Frontal cortex (tissue), 4 donors: ENCODE results near the gene B4GALNT3. TPM values are rescaled to one million over a fixed set of nuclear protein-coding genes. Genes with fewer than 3 reads are reported as not detected.
"Not testable (repeated sequence)": the region's sequence is repeated elsewhere in the genome, so short reads cannot be mapped to it uniquely, and the experiment has no call there.

Experiments used
- DNase-seq, 2 donors: peaks; one replicate each; pipeline ENCODE4 v3.0.0; 2012; ENCODE audit warnings: low spot score in 2 of 2
- FAIRE-seq: peaks from 2 replicates; lab custom pipeline; 2012; peaks lifted over from hg19 to GRCh38; lab: Jason Lieb, UNC
- total RNA-seq: library from RNA; depleted of rRNA; stranded (reverse); fragments of >200 nt; gene quantifications from one replicate; pipeline ENCODE4 v1.2.3, GENCODE V29; 2014
- donor health status: control.
- donor health status: control.
- donor health status: control.

Gene B4GALNT3
- 2.4 TPM for total RNA-seq

DNA sequence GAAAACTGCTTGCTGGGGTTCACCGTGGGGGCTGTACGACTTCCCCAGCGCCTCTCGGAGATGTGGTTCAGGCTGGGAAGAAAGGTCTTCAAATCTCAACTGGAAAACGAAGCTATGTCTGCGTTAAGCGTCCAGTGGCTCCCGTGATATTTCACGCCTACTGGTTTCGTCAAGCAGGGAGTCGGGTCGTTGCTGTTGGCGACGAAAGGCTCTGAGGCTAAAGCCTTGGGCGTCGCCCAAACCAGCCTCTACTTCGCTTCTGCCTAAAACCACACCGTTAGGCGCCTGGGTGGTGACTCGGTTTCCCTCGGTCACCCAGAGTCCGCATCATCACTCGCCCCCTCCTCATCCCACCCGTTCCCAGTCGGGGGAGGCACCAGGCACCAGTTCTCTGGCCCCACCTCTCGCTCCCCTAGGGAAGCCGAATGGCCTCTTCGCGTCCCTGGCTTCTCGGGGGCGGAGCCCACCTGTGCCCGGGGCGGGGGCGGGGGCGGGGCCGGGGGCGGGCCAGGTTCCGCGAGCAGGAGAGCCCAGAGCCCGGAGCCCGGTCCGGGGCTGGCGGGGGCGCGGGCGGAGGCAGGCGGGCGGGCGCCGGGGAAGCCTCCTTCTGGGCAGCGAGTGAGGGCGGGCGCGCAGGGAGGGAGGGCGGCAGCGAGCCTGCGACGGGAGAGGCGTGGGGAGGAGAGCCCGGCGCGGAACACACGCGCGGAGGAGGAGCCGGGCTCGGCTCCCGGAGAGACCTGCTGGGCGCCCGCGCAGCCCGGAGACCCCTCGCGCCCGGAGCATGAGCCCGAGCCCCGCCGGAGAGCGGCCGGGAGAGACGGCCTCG, at the start of gene B4GALNT3:
Gene B4GALNT3, plus strand, starts transcription at position 510 of the 829 bp plus-strand sequence. CDS start 438 bp downstream, outside the sequence.
- DNase-seq (peak; percentile 65 to 66), FAIRE-seq (no peak)

DNA sequence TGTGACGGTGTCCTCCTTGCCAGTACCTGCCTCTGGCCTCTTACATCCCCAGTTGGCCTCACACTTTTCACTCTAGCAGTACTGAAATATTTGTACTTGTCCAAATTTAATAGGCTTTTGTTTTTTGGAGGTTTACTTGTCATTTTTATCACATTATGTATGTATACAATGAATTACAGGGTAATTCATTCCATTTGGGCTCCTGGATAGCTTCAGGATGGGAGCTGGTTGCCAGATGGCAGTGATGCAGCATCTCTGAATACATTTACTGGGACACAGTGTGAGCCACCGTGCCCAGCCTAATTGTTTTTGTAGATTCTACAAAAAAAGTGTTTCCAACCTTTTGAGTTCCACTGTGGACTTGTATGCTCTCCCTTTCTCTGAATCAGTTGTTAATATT, 44.9 kb upstream of the B4GALNT3 start:
- DNase-seq = no peak
- FAIRE-seq = no peak

DNA sequence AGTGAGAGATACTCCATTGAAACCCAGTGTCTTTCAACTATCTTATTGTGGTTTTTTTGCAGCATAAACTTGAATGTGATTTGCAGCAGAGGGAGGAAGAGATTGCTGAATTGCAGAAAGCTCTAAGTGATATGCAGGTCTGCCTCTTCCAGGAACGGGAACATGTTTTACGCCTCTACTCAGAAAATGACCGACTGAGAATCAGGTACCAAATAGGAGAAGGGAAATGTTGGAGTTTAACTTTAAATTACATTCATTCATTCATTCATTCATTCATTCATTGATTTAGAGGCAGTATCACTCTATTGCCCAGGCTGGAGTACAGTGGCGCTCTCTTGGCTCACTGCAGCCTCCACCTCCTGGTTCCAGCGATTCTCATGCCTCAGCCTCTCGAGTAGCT, 41.3 kb upstream of the B4GALNT3 start:
- FAIRE-seq (no peak), DNase-seq (no peak)

DNA sequence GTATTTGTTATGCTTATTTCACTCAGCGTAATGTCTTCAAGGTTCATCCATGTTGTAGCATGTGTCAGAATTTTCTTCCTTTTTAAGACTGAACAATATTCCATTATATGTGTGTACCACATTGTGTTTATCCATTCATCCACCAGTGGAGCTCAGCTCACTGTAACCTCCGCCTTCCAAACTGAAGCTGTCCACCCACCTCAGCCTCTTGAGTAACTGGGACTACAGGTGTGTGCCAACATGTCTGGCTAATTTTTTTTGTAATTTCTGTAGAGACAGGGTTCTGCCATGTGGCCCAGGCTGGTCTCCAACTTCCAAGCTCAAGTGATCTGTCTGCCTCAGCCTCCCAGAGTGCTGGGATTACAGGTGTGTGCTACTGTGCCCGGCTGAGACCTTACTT, 37.2 kb upstream of the B4GALNT3 start:
- no peak for DNase-seq
- no peak for FAIRE-seq

DNA sequence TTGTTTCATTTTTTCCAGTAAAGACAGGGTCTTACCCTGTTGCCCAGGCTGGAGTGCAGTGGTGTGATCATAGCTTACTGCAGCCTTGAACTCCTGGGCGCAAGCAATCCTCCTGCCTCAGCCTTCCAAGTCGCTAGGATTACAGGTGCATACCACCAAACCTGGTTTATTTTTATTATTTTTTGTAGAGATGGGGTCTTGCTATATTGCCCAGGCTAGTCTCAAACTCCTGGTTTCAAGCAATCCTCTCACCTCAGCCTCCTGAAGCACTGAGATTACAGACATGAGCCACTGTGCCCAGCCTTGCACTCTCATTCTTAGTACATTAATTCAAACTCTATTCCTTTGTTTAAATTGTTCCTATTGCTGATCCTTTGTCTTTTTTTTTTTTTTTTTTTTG, 24.0 kb upstream of the B4GALNT3 start:
- FAIRE-seq = not testable (repeated sequence)

DNA sequence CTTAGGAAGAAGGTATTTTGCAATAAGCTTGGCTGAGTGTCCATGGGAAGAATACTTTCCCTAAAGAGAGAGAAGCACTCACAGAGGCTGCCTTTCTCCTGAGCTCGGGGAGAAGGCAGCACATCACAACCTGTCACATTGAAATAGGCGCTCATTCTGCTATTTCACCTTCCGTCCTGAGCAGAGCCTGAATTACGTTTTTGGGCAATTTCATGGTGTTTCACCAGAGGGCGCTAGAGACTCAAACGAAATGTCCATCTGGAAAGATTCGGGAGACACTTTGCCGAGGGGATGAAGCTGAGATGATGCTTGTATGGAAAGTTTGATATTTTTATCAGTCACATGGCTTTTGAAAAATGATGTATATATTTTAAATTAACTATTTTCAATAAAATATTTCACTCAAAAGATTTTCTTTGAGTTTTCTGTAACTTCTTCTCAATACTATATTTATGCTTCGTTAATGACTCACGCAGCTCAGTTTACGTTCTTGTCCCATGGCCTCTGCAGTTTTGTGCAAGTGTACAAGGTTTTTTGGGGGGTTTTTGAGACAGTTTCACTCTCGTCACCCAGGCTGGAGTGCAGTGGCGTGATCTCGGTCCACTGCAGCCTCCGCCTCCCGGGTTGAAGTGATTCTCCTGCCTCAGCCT, 17.4 kb upstream of the B4GALNT3 start:
- DNase-seq (peak in 1 of 2 donors; percentile 59), FAIRE-seq (no peak)

More for the DNA sequence above, 24.0 kb upstream of the B4GALNT3 start:
- not testable (repeated sequence) for DNase-seq

DNA sequence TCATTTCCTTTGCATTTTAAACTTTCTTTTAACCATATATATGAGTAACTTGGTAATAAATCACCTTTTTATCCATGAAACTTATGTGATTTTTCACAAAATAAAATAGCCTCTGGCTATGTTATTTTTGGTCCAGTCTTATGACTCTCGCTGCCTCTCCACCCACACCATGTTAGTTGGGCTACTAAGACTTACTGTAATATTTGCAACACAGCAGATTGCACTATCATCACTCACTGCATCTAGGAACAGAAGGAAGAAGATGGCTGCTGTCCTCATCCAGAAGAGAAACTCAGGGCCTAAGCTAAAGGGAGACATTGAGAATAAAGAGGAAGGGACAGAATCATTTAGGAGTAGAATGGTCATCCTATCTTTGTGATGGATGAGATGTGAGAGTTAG, 12.6 kb upstream of the B4GALNT3 start:
- FAIRE-seq = no peak
- DNase-seq = no peak

DNA sequence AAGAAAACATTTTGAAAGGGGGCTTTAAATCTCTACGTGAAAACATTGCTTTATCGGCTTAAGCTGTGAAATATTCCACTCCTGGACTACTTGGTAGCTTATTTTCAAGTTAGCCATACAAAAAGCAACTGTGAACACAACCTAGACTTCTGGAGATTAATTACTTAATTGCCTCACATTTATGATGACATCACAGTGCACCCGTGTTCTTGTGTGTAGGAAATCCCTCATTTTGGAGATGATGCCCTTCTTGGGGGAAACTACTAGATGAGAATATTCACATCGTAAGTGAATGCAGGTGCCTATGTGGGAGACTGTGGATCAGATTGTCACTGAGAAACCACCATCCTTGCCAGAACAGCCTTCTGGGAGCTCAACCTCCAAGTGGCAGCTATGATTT, 10.5 kb upstream of the B4GALNT3 start:
- no peak for DNase-seq
- FAIRE-seq = no peak

DNA sequence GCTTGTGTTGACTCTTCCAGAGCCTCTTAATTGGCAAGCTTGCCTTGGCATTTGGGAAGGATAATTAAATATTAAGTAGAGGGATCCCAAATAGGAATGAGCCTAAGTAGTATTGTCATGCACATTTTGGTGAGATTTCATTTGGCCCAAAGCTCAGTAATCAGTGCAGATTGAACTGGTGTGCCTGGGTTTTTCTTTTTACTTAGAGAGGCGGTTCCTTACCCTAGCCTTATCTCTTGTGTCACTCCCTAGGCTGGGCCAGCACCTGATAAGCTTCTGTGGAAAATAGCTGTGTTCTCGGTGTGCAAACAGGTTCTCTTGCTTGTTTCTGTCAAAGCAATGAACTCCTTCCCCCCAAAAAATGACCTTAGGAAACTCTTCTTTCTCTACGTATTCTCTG, 9.3 kb upstream of the B4GALNT3 start:
- DNase-seq (no peak), FAIRE-seq (no peak)

DNA sequence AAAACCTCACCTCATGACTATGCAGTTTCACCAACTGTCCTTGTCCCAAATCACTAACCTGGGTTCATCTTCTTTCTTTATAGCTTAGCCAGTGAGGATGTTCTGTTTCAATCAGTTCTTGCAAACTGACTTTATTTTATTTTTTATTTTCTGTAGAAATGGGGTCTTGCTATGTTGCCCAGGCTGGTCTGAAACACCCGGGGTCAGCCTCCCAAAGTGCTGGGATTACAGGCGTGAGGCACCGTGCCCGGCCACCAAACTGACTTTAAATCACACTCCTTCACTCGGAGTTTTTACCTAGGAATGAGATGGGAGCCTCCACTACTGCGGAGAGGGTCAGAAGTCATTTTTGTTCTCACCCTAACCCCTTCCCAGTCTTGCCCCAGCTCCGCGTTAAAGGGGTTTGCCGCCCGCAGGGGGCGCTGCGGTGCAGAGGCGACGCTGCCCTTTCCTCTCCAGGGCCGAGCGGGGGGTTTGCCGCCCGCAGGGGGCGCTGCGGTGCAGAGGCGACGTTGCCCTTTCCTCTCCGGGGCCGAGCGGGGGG, 7.0 kb upstream of the B4GALNT3 start:
- FAIRE-seq = no peak
- DNase-seq = no peak

DNA sequence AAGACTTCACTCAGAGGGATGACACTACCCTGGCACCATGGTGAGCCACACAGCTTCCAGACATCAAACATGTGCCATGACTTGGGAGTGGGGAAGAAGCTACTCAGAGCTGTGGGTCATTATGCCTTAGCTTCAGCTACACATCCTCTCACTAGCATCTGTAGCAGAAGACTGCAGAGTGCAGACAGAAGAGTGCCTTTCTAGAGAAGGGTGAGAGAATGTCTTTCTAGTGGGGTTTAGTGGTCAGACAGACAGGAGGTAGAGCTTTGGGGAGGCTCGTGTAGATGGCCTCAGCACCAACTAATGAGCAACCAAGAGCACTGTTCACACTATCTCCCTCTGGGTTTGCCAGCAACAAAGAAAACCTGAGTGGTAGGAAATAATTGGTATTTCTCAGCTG, 4.9 kb upstream of the B4GALNT3 start:
- no peak for FAIRE-seq
- DNase-seq = no peak

DNA sequence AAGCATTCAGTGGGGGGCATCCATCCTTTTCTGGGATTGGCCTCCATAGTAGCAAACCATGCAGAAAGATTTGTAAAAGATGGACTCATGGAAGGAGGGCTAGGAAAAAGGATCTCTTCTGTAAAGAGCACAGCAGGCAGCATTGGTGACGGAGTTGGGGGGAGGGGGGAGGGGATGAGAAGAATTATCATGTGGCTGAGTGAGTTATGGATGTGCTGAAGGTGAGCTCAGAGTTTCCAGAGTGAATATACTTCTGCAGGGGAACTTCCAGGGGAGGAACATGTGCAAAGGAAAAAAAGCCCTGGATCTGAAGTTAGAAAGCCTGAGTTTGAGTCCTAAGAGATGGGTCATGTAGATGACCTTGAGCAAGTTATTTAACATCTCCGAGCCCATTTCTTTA, 3.9 kb upstream of the B4GALNT3 start:
- no peak for FAIRE-seq
- no peak for DNase-seq

DNA sequence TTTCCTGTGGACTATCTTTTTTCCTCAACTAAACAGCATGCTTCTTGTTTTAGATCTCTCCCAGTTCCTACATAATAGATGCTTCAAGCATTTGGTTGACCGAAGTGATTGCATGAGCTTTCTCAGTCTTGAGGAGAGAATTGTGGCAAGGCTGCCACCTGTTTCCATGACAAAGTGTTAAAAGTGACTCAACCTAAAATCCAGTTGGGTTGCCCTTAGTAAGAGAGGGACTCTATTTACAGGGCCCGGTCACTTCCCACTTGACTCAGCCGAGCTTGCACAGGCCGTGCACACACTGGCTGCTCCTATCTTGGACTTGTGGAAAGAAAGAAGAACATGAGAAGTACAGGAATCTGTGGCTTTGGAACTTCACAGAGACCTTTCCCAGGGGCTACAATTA, 2.1 kb upstream of the B4GALNT3 start:
- FAIRE-seq (no peak), DNase-seq (no peak)

DNA sequence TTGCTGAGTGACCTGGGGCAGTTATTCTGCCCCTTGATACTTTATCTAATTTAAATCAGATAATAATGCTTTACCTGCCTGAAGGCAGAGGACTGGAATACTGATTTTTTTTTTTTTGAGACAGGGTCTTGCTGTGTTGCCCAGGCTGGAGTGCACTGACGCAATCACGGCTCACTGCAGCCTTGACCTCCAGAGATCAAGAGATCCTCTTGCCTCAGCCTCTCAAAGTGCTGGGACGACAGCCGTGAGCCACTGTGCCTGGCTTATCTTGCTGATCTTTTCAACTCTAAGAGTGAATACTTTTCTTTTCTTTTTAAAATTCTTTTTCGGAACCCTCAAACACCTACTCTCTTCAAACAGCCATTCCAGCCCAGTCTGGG, 699 bp upstream of the B4GALNT3 start:
- no peak for FAIRE-seq
- DNase-seq = no peak

DNA sequence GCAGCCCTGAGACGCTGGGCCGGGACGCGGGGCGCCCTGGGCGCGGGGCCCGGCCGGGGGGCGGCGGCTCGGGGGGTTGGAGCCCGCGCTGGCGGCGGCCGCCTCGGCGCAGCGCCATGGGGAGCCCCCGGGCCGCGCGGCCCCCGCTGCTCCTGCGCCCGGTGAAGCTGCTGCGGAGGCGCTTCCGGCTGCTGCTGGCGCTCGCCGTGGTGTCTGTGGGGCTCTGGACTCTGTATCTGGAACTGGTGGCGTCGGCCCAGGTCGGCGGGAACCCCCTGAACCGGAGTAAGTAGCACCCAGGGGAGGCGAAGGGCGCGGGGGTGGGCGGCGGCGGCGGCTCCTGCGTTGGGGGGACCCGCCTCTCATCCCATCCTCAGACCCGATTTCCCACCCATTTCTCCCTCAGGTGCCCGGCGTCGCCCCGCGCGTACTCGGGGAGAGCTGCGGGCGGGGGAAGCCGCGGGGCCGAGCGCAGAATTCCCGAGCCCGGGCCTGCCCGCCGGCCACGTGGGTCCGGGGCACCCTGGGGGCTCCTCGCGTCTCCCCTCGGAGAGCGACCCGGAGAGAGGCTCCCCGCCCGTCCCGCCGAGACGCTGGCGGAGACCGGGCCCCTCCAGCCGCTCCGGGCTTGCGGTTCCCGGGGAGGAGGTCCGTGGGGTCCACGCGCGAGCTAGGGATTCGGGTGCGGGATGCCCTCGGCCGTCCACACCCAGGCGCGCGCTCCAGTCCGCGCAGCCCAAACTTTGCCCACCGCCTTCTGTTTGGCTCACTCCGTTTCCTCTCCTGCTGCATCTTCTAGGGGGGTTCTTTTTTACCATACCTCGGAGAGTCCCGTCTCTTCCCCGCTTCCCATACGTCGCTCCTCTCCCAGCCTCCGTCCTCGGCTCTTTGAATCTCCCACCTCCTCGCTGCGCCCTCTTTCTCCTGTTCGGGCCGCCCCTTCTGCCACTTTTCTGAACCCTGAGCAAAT, 807 bp downstream of the B4GALNT3 start:
- no peak for FAIRE-seq
- DNase-seq = peak in 1 of 2 donors; percentile 41

DNA sequence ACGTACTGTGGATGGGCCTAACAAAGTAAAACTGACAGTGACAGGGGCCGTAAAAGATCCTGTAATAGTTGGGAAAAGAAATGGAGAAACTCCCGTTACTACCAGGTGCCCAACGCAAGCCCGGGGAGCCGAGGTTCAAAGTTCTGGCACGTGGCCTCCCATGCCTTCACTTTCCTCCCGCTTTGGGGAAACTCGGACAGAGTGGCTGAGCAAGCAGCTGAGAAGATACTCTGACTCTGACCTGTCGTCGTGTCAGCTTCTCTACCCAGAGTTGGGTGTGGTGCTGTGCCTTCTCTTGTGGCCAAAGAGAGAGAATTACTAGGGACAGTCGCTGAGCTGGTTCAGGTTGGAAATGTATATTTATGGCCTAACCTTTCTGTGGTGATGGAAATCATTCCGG, 1.7 kb downstream of the B4GALNT3 start:
- no peak for FAIRE-seq
- no peak for DNase-seq

DNA sequence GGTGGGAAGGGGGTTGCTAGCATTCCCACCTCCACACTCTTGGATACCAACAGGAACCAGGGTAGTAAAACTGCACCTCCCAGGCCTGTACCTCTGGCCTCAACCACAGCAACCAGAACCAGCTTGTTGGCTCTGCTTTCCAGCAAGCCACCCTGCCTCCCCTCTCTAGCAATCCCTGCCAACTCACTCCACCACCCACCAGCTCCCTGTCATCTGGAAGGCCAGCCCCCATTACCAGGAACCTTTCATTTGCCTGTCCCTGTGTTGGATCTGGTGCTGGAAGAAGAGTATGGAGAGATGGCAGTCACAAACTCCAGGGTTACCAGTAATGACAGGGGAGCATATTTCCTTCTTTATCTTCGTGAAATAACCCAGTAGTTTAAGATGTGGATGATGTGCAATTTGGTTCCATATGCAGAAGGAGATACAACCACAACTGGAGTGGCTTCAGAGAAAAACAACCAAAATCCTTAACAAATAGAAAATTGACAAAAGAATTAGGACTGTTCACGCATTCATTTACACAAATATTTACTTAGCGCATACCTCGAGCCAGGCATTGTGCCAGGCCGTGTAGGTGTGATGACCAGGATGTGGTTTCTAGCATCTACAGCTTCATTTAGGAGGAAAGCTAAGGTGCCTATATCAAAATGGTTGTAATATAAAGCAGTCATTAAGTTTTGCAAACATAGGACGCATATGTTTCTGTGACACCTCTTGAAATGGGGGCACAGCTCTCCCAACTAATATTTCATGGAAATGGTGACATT, 3.4 kb downstream of the B4GALNT3 start:
- FAIRE-seq = no peak
- no peak for DNase-seq

DNA sequence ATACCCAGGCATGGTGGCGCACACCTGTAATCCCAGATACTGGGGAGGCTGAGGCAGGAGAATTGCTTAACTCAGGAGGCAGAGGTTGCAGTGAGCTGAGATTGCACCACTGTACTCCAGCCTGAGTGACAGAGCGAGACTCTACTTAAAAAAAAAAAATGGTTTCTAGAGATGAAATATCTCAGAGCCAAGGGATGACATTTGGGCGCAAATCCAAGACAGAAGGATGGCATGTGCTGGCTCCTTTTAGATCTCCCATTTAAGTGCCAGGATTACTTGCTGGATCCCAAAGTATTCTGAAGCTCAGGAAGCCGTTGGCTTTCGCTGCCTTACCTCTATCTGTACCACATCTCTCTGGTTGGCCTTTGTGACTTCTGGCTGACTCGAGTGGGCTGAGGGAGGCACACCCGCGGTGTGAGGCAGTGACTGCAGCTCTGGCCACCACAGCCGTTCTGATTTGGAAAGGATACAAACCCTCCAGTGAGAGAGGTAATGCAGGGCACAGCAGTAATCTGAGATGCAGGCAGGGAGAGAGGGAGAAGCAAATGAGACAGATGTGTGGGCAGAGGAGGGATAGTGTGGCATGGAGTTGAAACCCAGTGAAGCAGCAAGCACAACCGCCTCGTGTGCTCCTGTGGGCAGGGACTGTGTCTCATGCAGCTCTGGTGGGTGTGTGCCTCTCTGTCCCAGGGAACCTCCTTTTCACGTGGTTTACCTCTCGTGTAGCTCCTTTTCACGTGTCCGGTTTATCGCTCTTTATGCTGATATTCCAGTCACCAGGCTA, 4.9 kb downstream of the B4GALNT3 start:
- DNase-seq (no peak), FAIRE-seq (no peak)

DNA sequence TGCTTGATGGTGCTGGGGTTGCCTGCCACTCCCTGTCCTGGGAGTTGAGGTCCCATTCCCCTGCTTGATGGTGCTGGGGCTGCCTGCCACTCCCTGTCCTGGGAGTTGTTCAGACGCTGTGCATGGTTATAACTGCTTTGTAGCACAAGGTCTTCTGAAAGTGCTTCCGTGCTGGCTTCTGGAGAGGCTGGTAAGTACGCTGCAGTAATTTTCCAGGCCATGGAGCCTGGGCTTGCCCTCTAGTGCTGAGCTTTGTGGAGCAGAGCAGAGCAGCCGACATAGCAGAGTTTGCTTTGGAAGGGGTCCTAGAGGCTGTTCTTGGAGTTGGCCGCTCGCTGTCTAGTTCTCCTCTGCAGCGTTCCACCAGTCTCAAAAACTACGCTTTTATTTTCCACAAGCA, 6.3 kb downstream of the B4GALNT3 start:
- DNase-seq = no peak
- FAIRE-seq = no peak
